GM23338 (cell line): ENCODE data around the gene ZNF74. TPM values are rescaled to one million over a fixed set of nuclear protein-coding genes. Genes with fewer than 3 reads are reported as not detected.

ENCODE experiments used
- ATAC-seq: fragments of 200-7000 bp; cut with Tn5 transposase; 3 replicates; pipeline ENCODE4 v1.9.1; 2020
- DNase-seq: peaks from one replicate; pipeline ENCODE4 v3.0.0-alpha.2; 2015; ENCODE audit warnings: low spot score
- H2AFZ ChIP-seq: fragments of 200-600 bp; sonication (generic); 2 replicates; pipeline ENCODE4 v1.8.0; 2016; ENCODE audit warnings: antibody characterized with exemption, mild to moderate bottlenecking, moderate library complexity
- H3F3A ChIP-seq: fragments of 200-600 bp; sonication (generic); replicated peaks from 2 replicates; pipeline ENCODE4 v1.8.0; 2017; ENCODE audit warnings: antibody characterized with exemption, mixed run types, low read depth
- H3K27ac ChIP-seq: fragments of 200-600 bp; sonication (generic); 2 replicates; pipeline ENCODE4 v1.6.1; 2016; ENCODE audit warnings: low read depth
- H3K27me3 ChIP-seq: fragments of 200-600 bp; sonication (generic); 2 replicates; pipeline ENCODE4 v1.8.0; 2016; ENCODE audit warnings: mild to moderate bottlenecking, mixed run types, moderate library complexity; ENCODE audit not compliant: insufficient read depth
- H3K36me3 ChIP-seq: fragments of 200-600 bp; sonication (generic); 2 replicates; pipeline ENCODE4 v1.8.0; 2016; ENCODE audit warnings: mild to moderate bottlenecking; ENCODE audit not compliant: insufficient read depth
- H3K4me1 ChIP-seq: fragments of 200-600 bp; sonication (generic); 2 replicates; pipeline ENCODE4 v1.8.0; 2016; ENCODE audit warnings: mild to moderate bottlenecking, moderate library complexity; ENCODE audit not compliant: insufficient read depth
- H3K4me2 ChIP-seq: fragments of 200-600 bp; sonication (generic); 2 replicates; pipeline ENCODE4 v1.7.1; 2017; ENCODE audit warnings: mixed run types
- H3K4me3 ChIP-seq: fragments of 200-600 bp; sonication (generic); 2 replicates; pipeline ENCODE4 v1.6.1; 2016; ENCODE audit warnings: mixed run types
- H3K79me2 ChIP-seq: fragments of 200-600 bp; sonication (generic); replicated peaks from 2 replicates; pipeline ENCODE4 v1.8.0; 2017; ENCODE audit warnings: mild to moderate bottlenecking; ENCODE audit not compliant: insufficient read depth
- H3K9me2 ChIP-seq: fragments of 200-600 bp; sonication (generic); 2 replicates; pipeline ENCODE4 v1.8.0; 2017; ENCODE audit not compliant: insufficient read depth
- H4K20me1 ChIP-seq: fragments of 200-600 bp; sonication (generic); replicated peaks from 2 replicates; pipeline ENCODE4 v1.8.0; 2017; ENCODE audit warnings: mild to moderate bottlenecking; ENCODE audit not compliant: insufficient read depth
- H3K27ac Mint-ChIP-seq: 2 replicates; pipeline ENCODE4 v1.8.0; 2020; ENCODE audit warnings: inconsistent platforms, mild to moderate bottlenecking, moderate library complexity, mixed read lengths
- H3K27me3 Mint-ChIP-seq: 3 replicates; pipeline ENCODE4 v1.8.0; 2022; ENCODE audit warnings: low read depth, mild to moderate bottlenecking, moderate library complexity, mixed read lengths, inconsistent platforms; ENCODE audit not compliant: insufficient read depth, poor library complexity
- H3K36me3 Mint-ChIP-seq: 3 replicates; pipeline ENCODE4 v1.8.0; 2021; ENCODE audit warnings: low read depth, mild to moderate bottlenecking, inconsistent platforms, moderate library complexity, mixed read lengths
- H3K4me1 Mint-ChIP-seq: 3 replicates; pipeline ENCODE4 v1.8.0; 2020; ENCODE audit warnings: mild to moderate bottlenecking, inconsistent platforms, mixed read lengths
- H3K4me3 Mint-ChIP-seq: 3 replicates; pipeline ENCODE4 v1.8.0; 2021; ENCODE audit warnings: moderate library complexity, mild to moderate bottlenecking, inconsistent platforms, mixed read lengths
- H3K9me3 Mint-ChIP-seq: 3 replicates; pipeline ENCODE4 v1.8.0; 2020; ENCODE audit warnings: moderate library complexity, mild to moderate bottlenecking, inconsistent platforms, mixed read lengths
- CTCF ChIP-seq, 2 experiments: fragments of 200-600 bp in 1 of 2; sonication (generic) in 1 of 2; conservative IDR thresholded peaks; 2 replicates each; pipeline versions ENCODE4 v1.5.1 to v1.6.1; 2016 to 2017; ENCODE audit warnings: antibody characterized with exemption in 2 of 2, low read depth in 2 of 2, mild to moderate bottlenecking in 2 of 2, moderate library complexity in 1 of 2
- ETS1 ChIP-seq: IDR thresholded peaks from 2 replicates; pipeline ENCODE4 v1.6.1; 2016; ENCODE audit warnings: antibody characterized with exemption
- EZH2 ChIP-seq: fragments of 200-600 bp; sonication (generic); IDR thresholded peaks from one replicate; pipeline ENCODE4 v1.8.0; 2017; ENCODE audit warnings: antibody characterized with exemption, mild to moderate bottlenecking, low read depth; ENCODE audit not compliant: unreplicated experiment
- EZH2phosphoT487 ChIP-seq: fragments of 200-600 bp; sonication (generic); IDR thresholded peaks from one replicate; pipeline ENCODE4 v1.8.1; 2018; ENCODE audit warnings: antibody characterized with exemption; ENCODE audit not compliant: unreplicated experiment
- JUNB ChIP-seq: IDR thresholded peaks from one replicate; pipeline ENCODE4 v1.6.1; 2016; ENCODE audit warnings: antibody characterized with exemption; ENCODE audit not compliant: unreplicated experiment
- NANOG ChIP-seq: IDR thresholded peaks from 2 replicates; pipeline ENCODE4 v1.6.1; 2016; ENCODE audit warnings: antibody characterized with exemption, borderline replicate concordance
- REST ChIP-seq: IDR thresholded peaks from one replicate; pipeline ENCODE4 v1.6.1; 2018; ENCODE audit warnings: antibody characterized with exemption; ENCODE audit not compliant: unreplicated experiment
- STAT1 ChIP-seq: IDR thresholded peaks from one replicate; pipeline ENCODE4 v1.6.1; 2016; ENCODE audit warnings: antibody characterized with exemption; ENCODE audit not compliant: unreplicated experiment
- ZNF114 ChIP-seq: fragments of 250-450 bp; sonication (Bioruptor Pico); IDR thresholded peaks from 2 replicates; pipeline ENCODE4 v1.5.0; 2020; ENCODE audit warnings: mild to moderate bottlenecking, moderate library complexity
- ZNF331 ChIP-seq: fragments of 250-450 bp; sonication (Bioruptor Pico); IDR thresholded peaks from 2 replicates; pipeline ENCODE4 v1.5.0; 2020; ENCODE audit warnings: low read depth, mild to moderate bottlenecking, moderate library complexity
- ZNF462 ChIP-seq: fragments of 250-450 bp; sonication (Bioruptor Pico); IDR thresholded peaks from 2 replicates; pipeline ENCODE4 v1.5.0; 2020; ENCODE audit warnings: mild to moderate bottlenecking, moderate library complexity
- polyA plus RNA-seq: library from polyadenylated mRNA; unstranded; fragments of >200 nt; fragmentation: Nextera tagmentation; extraction: Ambion mirVana; gene quantifications from 2 replicates; pipeline ENCODE4 v1.2.1, GENCODE V29; 2016
- total RNA-seq: library from RNA; depleted of rRNA; stranded (reverse); fragments of >200 nt; shearing (Covaris generic); gene quantifications from 2 replicates; pipeline ENCODE4 v1.2.3, GENCODE V29; 2014

Gene ZNF74
- total and polyA plus RNA-seq, 2 experiments from 2014 or later: 16.1 to 94.0 TPM

GRCh38 chr22:20404881-20405280, 10.9 kb downstream of the ZNF74 start:
- peaks cover 3% of the 10 kb centered on the region for H3K27me3 Mint-ChIP-seq
- no peak for TF ChIP-seq JUNB
- no peak for TF ChIP-seq CTCF (conservative IDR thresholded peaks at IDR 0.05; ENCODE audit: low read depth in 2 of 2)
- TF ChIP-seq ZNF462 (CRISPR knock-in tag): no peak
- TF ChIP-seq ZNF114: no peak
- no peak for TF ChIP-seq NANOG
- TF ChIP-seq EZH2: no peak
- no peak for TF ChIP-seq STAT1
- no peak for TF ChIP-seq ZNF331
- no peak for TF ChIP-seq EZH2phosphoT487
- TF ChIP-seq ETS1: no peak
- TF ChIP-seq REST: no peak
- Histone ChIP-seq H3K4me2 (no peak overlapping the region), H3K9me2 (no peaks in the 10 kb centered on the region), H3K27me3 (no peaks in the 10 kb centered on the region), H3K27ac (no peak overlapping the region), H3K4me3 (no peak overlapping the region), H3K36me3 (no peaks in the 10 kb centered on the region; the same call in 1 of the 2 replicates), H4K20me1 (peaks cover 6% of the 10 kb centered on the region; the same call in 1 of the 2 replicates), H3K79me2 (peaks cover 9% of the 10 kb centered on the region), H3F3A (no peaks in the 10 kb centered on the region), H3K4me1 (no peaks in the 10 kb centered on the region), H2AFZ (no peak overlapping the region)
- H3K27ac Mint-ChIP-seq: no peak overlapping the region; the same call in 1 of the 2 replicates
- H3K4me1 Mint-ChIP-seq: no peaks in the 10 kb centered on the region; the same call in 2 of the 3 replicates
- peaks cover 2% of the 10 kb centered on the region; the same call in 2 of the 3 replicates for H3K9me3 Mint-ChIP-seq
- peaks cover 53% of the 10 kb centered on the region for H3K36me3 Mint-ChIP-seq
- no peak overlapping the region for H3K4me3 Mint-ChIP-seq
- ATAC-seq (no peak), DNase-seq (no peak)
